GM10847 (cell line): ENCODE results near the gene HSPA2.

ENCODE experiments used
- POLR2A ChIP-seq: IDR thresholded peaks from 2 replicates; pipeline ENCODE4 v1.6.1; 2011; ENCODE audit not compliant: insufficient read length; ENCODE audit errors: extremely low read depth

HSPA2 gene

GRCh38 chr14:64574371-64575107, 34.0 kb downstream of the HSPA2 start:
- no peak for TF ChIP-seq POLR2A

DNA sequence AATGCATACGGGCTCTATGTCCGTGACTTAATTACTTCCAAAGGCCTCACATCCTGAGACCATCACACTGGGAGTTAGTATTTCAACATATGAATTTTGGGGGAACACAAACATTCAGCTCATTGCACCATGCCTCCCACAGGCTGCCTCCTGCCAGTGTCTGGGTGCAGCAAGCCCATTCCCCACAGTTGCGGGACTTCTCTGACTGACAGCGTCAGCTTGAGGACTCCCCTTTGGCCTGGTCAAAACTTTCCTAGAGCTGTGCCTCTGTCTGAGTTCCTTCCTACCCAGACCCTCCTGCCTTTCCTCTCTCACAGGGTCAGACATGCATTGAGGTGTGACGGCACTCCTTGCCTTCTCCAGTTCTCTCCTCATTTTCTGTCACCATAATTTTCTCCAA, 36.7 kb downstream of the HSPA2 start:
- no peak for TF ChIP-seq POLR2A

- TF ChIP-seq POLR2A, result no peak
Measured at GRCh38 chr14:64580467-64580866, 39.9 kb downstream of the HSPA2 start.

DNA sequence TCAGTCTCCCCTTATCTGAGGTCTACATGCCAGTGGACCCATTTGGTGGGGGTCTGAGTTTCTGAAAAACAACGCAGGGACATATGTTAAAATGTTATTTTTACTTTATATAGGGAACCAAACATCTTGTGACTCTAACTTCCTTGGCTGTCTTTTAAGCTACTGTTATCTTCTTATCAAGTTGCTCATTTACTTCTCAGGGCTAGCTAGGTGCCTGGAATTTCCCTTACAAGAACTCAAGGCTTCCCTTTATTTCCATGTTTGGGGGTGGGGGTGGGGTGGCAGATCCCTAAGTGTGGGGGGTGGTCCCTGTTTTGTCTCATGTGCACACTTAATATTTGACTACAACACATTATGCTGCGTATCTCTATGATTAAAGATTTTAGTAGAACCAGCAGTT, 40.8 kb downstream of the HSPA2 start:
- no peak for TF ChIP-seq POLR2A

DNA sequence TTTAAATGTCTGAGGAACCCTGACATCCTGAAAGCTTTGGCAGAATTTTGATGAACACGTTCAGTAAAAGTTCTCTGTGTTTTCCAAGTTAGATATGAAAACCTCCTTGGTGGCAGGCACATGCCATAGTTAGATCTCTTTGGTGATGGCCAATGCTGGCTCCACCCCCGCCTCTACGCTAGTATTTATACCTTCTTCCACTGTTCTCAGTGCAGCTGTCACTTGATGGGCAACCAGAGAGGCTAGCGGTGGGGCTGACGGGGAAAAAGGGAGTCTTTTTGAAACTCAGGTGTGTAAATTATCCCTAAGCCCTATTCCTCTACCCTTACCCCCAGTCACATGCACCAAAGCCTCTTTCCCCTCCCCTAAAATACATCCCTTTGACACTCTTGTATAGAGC, 41.3 kb downstream of the HSPA2 start:
- no peak for TF ChIP-seq POLR2A

GRCh38 chr14:64584190-64584589, 43.6 kb downstream of the HSPA2 start:
- TF ChIP-seq POLR2A, result no peak

DNA sequence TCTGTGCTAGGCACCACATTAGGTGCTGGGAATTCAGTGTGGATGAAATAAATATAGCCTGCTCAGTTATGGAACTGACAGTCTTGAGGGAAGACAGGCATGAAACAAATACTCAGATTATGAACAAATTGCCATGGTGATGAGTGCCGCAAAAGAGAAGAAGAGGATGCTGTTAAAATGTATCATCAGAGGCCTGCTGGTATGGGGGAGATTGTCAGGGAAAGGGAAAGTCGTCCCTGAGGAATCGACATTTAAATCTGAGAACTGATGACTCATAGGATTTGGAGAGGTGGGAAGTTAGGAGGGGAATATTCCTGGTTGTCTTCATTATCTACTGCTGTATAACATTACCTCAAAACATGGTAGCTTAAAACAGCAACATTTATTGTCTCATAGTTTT, 51.3 kb downstream of the HSPA2 start:
- TF ChIP-seq POLR2A, result no peak
